GM12878 (cell line): ENCODE data around the gene TFF1. TPM values are rescaled to one million over a fixed set of nuclear protein-coding genes. Genes with fewer than 3 reads are reported as not detected.

Experiments used
- ASH2L ChIP-seq: fragments of 300-600, 200-600 bp; sonication (generic); IDR thresholded peaks from 2 replicates; pipeline ENCODE4 v1.6.1; 2017; ENCODE audit warnings: low read depth, mild to moderate bottlenecking, borderline replicate concordance
- CHD4 ChIP-seq: fragments of 200-600 bp; sonication (generic); IDR thresholded peaks from 2 replicates; pipeline ENCODE4 v1.6.1; 2016; ENCODE audit warnings: mild to moderate bottlenecking
- ETV6 ChIP-seq, 2 experiments: fragments of 450-650 bp in 1 of 2; IDR thresholded peaks in 1 of 2; conservative IDR thresholded peaks in 1 of 2; 2 replicates each; pipeline ENCODE4 v1.6.1; 2014; ENCODE audit warnings: antibody characterized with exemption in 1 of 2, borderline replicate concordance in 1 of 2, low read depth in 1 of 2, mild to moderate bottlenecking in 1 of 2, moderate library complexity in 1 of 2
- KDM1A ChIP-seq: fragments of 200-600 bp; sonication (generic); IDR thresholded peaks from 2 replicates; pipeline ENCODE4 v1.6.1; 2016; ENCODE audit warnings: borderline replicate concordance
- MXI1 ChIP-seq: fragments of 150-350 bp; IDR thresholded peaks from 2 replicates; pipeline ENCODE4 v1.6.1; 2011; ENCODE audit warnings: low read depth, mild to moderate bottlenecking, inconsistent platforms, low read length, improper control_type of control experiment
- POLR2A ChIP-seq: IDR thresholded peaks from 2 replicates; pipeline ENCODE4 v1.6.1; 2011; ENCODE audit warnings: low read depth, mild to moderate bottlenecking, low read length
- RAD21 ChIP-seq: IDR thresholded peaks from 2 replicates; pipeline ENCODE4 v1.6.1; 2011; ENCODE audit warnings: mild to moderate bottlenecking, low read depth, low read length, moderate library complexity; ENCODE audit not compliant: insufficient read depth
- RUNX3 ChIP-seq: IDR thresholded peaks from 2 replicates; pipeline ENCODE4 v1.6.1; 2012; ENCODE audit warnings: low read length, inconsistent platforms
- ZNF217 ChIP-seq: fragments of 450-650 bp; IDR thresholded peaks from 2 replicates; pipeline ENCODE4 v1.6.1; 2017; ENCODE audit warnings: antibody characterized with exemption, mild to moderate bottlenecking
- ZZZ3 ChIP-seq: IDR thresholded peaks from 2 replicates; pipeline ENCODE4 v1.6.1; 2011; ENCODE audit warnings: low read depth; ENCODE audit not compliant: control insufficient read depth, insufficient read length
- polyA plus RNA-seq, 11 experiments: library from polyadenylated mRNA; depleted of rRNA in 4 of 11; unstranded in 6 of 11; stranded (reverse) in 5 of 11; fragments of >200 nt; fragmentation: Nextera tagmentation in 4 of 11; fragmentation: Illumina TruSeq in 1 of 11; extraction: Ambion mirVana in 4 of 11; extraction: Trizol in 1 of 11; gene quantifications; 1 replicate in 1 of 11; 2 replicates in 10 of 11; pipeline versions ENCODE4 v1.2.1 to v1.2.3, GENCODE V29; 2011 to 2016; ENCODE audit warnings: inconsistent platforms in 2 of 11, missing spikeins in 2 of 11, low read depth in 1 of 11
- total RNA-seq, 4 experiments: library from RNA; depleted of rRNA in 3 of 4; stranded (reverse); fragments of >200 nt in 3 of 4; fragmentation: Illumina TruSeq in 1 of 4; extraction: Trizol in 1 of 4; gene quantifications; 2 replicates each; pipeline versions ENCODE4 v1.2.1 to v1.2.3, GENCODE V29; 2013 to 2021
- TF ChIP-seq, protein P1 (sequence below): fragments of 450-650 bp; IDR thresholded peaks from 2 replicates; pipeline ENCODE4 v1.6.1; 2017; ENCODE audit warnings: borderline replicate concordance
- TF ChIP-seq, protein P2 (sequence below): IDR thresholded peaks from 2 replicates; pipeline ENCODE4 v1.6.1; 2011; ENCODE audit warnings: borderline replicate concordance, low read depth, mild to moderate bottlenecking, moderate library complexity, low read length; ENCODE audit not compliant: insufficient read depth, poor library complexity, severe bottlenecking
- TF ChIP-seq, protein P3 (sequence below): fragments of 150-350 bp; IDR thresholded peaks from 2 replicates; pipeline ENCODE4 v1.6.1; 2016; ENCODE audit warnings: low read depth, low read length
- TF ChIP-seq, protein P4 (sequence below), 3 experiments: IDR thresholded peaks in 2 of 3; conservative IDR thresholded peaks in 1 of 3; 2 replicates each; pipeline ENCODE4 v1.5.1; 2011; ENCODE audit warnings: low read depth in 3 of 3, low read length in 3 of 3, mild to moderate bottlenecking in 3 of 3, control low read depth in 2 of 3, moderate library complexity in 2 of 3, inconsistent platforms in 1 of 3, mixed read lengths in 1 of 3; ENCODE audit not compliant: control insufficient read depth in 2 of 3, insufficient read depth in 1 of 3; ENCODE audit errors: extremely low read depth in 1 of 3
- TF ChIP-seq, protein P5 (sequence below): IDR thresholded peaks from 2 replicates; pipeline ENCODE4 v1.6.1; 2012; ENCODE audit warnings: low read length, inconsistent platforms
- TF ChIP-seq, protein P6 (sequence below): fragments of 450-650 bp; IDR thresholded peaks from 2 replicates; pipeline ENCODE4 v1.6.1; 2016; ENCODE audit warnings: mild to moderate bottlenecking

Gene TFF1
- total and polyA plus RNA-seq, 10 of the 15 experiments (the other 5 are each of a cell fraction or from before 2014, with no cell fraction given) = 0.13 TPM; not detected in 9

DNA sequence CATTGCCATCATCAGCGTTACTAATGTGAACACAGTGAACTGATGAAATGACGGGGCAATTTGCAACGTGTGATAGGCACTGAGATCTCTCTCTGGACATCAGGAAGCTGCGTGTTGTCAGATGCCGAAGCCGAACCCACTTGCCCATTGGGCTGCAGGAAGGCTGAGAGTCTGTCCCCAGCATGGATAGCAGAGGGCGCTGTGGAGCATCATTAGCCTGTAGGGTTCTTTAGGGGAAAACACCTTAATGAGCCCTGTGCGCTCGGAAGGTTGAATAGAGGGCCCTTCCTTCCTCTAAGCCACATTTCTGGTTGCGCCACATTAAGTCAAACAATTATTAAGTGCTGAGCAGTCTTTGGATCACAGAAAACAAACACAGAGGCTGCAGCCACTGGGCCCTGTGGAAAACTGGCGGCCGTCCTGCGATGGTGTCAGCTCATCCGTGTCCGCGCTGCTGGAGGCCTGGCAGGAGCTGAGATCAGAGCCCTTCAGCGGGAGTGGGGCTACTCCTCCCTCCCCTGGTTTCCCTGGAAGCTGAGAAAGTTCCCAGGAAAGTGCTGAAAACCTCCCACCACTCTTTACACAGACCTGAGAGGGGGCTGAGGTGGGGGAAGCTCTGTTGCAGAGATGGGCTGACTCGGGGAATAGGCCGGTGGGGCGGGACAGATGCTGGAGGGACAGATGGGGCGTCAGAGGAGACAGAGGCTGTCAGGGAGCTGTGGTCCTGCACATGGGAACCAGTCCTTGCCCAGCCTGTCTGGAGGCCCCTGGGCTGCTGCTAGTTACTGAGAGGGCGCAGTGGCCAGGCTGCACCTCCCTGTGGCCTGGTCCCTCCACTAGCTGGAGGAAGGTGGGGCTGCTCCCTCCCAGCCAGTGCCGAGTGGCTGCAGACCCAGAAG lies 28.3 kb downstream of the TFF1 start (continued):
- TF ChIP-seq, protein P1, sequence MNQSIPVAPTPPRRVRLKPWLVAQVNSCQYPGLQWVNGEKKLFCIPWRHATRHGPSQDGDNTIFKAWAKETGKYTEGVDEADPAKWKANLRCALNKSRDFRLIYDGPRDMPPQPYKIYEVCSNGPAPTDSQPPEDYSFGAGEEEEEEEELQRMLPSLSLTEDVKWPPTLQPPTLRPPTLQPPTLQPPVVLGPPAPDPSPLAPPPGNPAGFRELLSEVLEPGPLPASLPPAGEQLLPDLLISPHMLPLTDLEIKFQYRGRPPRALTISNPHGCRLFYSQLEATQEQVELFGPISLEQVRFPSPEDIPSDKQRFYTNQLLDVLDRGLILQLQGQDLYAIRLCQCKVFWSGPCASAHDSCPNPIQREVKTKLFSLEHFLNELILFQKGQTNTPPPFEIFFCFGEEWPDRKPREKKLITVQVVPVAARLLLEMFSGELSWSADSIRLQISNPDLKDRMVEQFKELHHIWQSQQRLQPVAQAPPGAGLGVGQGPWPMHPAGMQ = no peak
- TF ChIP-seq, protein P2, sequence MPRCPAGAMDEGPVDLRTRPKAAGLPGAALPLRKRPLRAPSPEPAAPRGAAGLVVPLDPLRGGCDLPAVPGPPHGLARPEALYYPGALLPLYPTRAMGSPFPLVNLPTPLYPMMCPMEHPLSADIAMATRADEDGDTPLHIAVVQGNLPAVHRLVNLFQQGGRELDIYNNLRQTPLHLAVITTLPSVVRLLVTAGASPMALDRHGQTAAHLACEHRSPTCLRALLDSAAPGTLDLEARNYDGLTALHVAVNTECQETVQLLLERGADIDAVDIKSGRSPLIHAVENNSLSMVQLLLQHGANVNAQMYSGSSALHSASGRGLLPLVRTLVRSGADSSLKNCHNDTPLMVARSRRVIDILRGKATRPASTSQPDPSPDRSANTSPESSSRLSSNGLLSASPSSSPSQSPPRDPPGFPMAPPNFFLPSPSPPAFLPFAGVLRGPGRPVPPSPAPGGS = peak; percentile 46
- TF ChIP-seq, protein P3, sequence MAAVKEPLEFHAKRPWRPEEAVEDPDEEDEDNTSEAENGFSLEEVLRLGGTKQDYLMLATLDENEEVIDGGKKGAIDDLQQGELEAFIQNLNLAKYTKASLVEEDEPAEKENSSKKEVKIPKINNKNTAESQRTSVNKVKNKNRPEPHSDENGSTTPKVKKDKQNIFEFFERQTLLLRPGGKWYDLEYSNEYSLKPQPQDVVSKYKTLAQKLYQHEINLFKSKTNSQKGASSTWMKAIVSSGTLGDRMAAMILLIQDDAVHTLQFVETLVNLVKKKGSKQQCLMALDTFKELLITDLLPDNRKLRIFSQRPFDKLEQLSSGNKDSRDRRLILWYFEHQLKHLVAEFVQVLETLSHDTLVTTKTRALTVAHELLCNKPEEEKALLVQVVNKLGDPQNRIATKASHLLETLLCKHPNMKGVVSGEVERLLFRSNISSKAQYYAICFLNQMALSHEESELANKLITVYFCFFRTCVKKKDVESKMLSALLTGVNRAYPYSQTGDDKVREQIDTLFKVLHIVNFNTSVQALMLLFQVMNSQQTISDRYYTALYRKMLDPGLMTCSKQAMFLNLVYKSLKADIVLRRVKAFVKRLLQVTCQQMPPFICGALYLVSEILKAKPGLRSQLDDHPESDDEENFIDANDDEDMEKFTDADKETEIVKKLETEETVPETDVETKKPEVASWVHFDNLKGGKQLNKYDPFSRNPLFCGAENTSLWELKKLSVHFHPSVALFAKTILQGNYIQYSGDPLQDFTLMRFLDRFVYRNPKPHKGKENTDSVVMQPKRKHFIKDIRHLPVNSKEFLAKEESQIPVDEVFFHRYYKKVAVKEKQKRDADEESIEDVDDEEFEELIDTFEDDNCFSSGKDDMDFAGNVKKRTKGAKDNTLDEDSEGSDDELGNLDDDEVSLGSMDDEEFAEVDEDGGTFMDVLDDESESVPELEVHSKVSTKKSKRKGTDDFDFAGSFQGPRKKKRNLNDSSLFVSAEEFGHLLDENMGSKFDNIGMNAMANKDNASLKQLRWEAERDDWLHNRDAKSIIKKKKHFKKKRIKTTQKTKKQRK = no peak
- TF ChIP-seq, protein P4, sequence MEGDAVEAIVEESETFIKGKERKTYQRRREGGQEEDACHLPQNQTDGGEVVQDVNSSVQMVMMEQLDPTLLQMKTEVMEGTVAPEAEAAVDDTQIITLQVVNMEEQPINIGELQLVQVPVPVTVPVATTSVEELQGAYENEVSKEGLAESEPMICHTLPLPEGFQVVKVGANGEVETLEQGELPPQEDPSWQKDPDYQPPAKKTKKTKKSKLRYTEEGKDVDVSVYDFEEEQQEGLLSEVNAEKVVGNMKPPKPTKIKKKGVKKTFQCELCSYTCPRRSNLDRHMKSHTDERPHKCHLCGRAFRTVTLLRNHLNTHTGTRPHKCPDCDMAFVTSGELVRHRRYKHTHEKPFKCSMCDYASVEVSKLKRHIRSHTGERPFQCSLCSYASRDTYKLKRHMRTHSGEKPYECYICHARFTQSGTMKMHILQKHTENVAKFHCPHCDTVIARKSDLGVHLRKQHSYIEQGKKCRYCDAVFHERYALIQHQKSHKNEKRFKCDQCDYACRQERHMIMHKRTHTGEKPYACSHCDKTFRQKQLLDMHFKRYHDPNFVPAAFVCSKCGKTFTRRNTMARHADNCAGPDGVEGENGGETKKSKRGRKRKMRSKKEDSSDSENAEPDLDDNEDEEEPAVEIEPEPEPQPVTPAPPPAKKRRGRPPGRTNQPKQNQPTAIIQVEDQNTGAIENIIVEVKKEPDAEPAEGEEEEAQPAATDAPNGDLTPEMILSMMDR (IDR thresholded peaks at IDR 0.05 in 2 of 3, conservative IDR thresholded peaks at IDR 0.05 in 1 of 3; ENCODE audit: control insufficient read depth in 2 of 3, extremely low read depth in 1 of 3, insufficient read depth in 1 of 3, low read depth in 3 of 3, low read length in 3 of 3) = peak; percentile 50 to 62 (median 53)
- TF ChIP-seq RAD21 (peak; percentile 81), RUNX3 (peak; percentile 48), MXI1 (no peak), POLR2A (no peak), KDM1A (no peak), ZZZ3 (no peak), ZNF217 (no peak), ETV6 (conservative IDR thresholded peaks at IDR 0.05 in 1 of 2, IDR thresholded peaks at IDR 0.05 in 1 of 2; ENCODE audit: borderline replicate concordance in 1 of 2, low read depth in 1 of 2) (peak in 1 of 2 experiments; percentile 56; a peak in 1 of 4 replicates), ASH2L (no peak), CHD4 (no peak)
- TF ChIP-seq, protein P5, sequence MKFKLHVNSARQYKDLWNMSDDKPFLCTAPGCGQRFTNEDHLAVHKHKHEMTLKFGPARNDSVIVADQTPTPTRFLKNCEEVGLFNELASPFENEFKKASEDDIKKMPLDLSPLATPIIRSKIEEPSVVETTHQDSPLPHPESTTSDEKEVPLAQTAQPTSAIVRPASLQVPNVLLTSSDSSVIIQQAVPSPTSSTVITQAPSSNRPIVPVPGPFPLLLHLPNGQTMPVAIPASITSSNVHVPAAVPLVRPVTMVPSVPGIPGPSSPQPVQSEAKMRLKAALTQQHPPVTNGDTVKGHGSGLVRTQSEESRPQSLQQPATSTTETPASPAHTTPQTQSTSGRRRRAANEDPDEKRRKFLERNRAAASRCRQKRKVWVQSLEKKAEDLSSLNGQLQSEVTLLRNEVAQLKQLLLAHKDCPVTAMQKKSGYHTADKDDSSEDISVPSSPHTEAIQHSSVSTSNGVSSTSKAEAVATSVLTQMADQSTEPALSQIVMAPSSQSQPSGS = no peak
- TF ChIP-seq, protein P6, sequence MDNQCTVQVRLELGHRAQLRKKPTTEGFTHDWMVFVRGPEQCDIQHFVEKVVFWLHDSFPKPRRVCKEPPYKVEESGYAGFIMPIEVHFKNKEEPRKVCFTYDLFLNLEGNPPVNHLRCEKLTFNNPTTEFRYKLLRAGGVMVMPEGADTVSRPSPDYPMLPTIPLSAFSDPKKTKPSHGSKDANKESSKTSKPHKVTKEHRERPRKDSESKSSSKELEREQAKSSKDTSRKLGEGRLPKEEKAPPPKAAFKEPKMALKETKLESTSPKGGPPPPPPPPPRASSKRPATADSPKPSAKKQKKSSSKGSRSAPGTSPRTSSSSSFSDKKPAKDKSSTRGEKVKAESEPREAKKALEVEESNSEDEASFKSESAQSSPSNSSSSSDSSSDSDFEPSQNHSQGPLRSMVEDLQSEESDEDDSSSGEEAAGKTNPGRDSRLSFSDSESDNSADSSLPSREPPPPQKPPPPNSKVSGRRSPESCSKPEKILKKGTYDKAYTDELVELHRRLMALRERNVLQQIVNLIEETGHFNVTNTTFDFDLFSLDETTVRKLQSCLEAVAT = 0 out of 2 replicates have a peak, but pooled peaks have one; percentile 36
